Measurements from ENCODE around the gene ANKRD52.
A peak's percentile ranks its signal among the peaks of the same experiment; 100 is the strongest.

ANKRD52 gene

GRCh38 chr12:56189918-56190694 is 68.1 kb downstream of the ANKRD52 start:
- DNase-seq (ENCODE audit: low spot score) = peak; percentile 77
- TF ChIP-seq, protein P1, sequence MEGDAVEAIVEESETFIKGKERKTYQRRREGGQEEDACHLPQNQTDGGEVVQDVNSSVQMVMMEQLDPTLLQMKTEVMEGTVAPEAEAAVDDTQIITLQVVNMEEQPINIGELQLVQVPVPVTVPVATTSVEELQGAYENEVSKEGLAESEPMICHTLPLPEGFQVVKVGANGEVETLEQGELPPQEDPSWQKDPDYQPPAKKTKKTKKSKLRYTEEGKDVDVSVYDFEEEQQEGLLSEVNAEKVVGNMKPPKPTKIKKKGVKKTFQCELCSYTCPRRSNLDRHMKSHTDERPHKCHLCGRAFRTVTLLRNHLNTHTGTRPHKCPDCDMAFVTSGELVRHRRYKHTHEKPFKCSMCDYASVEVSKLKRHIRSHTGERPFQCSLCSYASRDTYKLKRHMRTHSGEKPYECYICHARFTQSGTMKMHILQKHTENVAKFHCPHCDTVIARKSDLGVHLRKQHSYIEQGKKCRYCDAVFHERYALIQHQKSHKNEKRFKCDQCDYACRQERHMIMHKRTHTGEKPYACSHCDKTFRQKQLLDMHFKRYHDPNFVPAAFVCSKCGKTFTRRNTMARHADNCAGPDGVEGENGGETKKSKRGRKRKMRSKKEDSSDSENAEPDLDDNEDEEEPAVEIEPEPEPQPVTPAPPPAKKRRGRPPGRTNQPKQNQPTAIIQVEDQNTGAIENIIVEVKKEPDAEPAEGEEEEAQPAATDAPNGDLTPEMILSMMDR (IDR thresholded peaks at IDR 0.05; ENCODE audit: extremely low read depth, missing control alignments) = no peak

DNA sequence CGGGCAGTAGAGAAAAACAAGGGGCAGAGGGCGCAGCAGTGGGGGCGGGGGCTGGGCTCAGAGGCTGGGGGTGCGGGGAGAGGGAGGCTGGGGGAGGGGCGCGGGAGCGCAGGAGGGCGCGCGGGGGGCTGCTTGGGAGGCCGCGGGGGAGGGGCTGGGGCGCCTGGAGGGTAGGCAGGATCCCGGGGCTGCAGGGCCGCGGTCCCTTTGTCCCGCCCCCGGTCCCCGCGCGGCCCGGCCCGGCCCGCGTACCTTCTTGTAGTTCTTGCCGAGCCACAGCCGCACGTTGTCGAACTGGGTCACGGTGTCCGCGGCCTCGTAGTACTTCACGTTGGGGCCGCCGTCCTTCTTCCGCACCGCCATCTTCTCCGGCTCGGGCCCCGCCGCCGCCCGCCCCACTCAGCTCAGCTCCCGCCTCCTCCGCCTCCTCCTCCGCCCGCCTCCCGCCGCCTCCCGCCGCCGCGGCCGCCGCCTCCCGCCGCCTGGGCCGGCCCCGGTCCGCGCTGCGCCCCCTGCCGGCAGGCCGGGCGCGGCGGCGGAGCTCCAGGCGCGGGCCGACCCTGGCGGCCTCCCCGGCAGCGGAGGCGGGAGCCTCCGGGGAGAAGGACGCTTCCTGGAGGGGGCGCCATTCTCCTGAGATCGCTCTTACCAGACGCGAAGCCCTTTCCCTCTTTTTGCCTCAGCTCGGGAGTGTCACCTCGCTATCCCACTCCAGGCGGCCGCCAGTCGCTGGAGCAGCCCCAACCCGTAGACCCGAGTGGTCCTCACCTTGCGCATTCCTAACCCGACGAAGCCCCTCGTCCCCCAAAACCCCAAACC is 68.9 kb downstream of the ANKRD52 start, which contains the start of gene SMARCC2:
Gene SMARCC2 (minus strand): TSS at position 385 of the 819 bp plus-strand sequence. CDS start 22 bp downstream, at position 363.
- peak; percentile 96 for DNase-seq (ENCODE audit: low spot score)
- TF ChIP-seq, protein P1 (IDR thresholded peaks at IDR 0.05; ENCODE audit: extremely low read depth, missing control alignments) = peak; percentile 73

- TF ChIP-seq, protein P1 (IDR thresholded peaks at IDR 0.05; ENCODE audit: extremely low read depth, missing control alignments) = no peak
Measured at GRCh38 chr12:56188778-56189098, 69.4 kb downstream of the ANKRD52 start.

DNA sequence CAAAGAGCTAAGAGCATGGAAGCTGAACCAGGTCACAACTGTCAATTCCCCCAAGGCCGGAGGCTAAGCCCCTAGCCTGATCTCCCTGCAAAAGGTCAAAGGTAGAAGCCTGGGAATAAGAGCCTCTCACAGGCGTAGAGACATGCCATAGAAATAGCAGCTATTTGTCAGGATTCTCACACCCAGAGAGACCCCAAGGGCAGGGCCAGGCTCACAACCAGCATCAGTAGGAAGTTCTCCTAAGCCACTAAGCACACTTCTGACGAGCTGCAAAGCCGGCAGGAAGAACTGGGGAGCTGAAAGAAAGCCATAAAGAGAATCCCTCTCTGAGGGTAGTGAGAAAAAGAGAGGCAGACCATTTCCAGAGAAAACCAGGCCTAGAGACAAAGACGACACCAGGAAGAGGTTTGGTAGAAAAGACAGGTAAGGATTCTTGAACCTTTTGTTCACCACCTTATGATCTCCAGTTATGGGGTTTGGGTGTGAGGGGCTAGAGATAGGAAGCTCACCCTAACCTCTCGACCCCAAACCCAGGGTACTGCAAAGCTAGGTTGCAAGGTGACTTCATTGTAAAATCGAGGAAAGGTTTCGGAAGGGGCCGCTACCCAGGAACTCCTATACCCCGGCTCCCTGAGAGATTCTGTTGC is 69.9 kb downstream of the ANKRD52 start:
- DNase-seq (ENCODE audit: low spot score) = no peak
- TF ChIP-seq, protein P1 (IDR thresholded peaks at IDR 0.05; ENCODE audit: extremely low read depth, missing control alignments) = no peak

More at GRCh38 chr12:56188778-56189098, 69.4 kb downstream of the ANKRD52 start:
- peak; percentile 28 for DNase-seq (ENCODE audit: low spot score)
